Measurements from ENCODE around the gene CHCHD10. TPM values are rescaled to one million over a fixed set of nuclear protein-coding genes. Genes with fewer than 3 reads are reported as not detected.
A peak's percentile ranks its signal among the peaks of the same experiment; 100 is the strongest.

Gene CHCHD10
- 3.4 TPM for total RNA-seq

- DNase-seq, result peak; percentile 78
Observed at GRCh38 chr22:23767673-23768548, at the start of gene CHCHD10. Gene CHCHD10 (minus strand): TSS chr22:23767972. CDS start chr22:23767874, 98 bp downstream.

GRCh38 chr22:23817146-23817545, 49.4 kb upstream of the CHCHD10 start:
- no peak for DNase-seq

GRCh38 chr22:23816156-23816976, 48.6 kb upstream of the CHCHD10 start:
- no peak for DNase-seq

GRCh38 chr22:23815541-23816155, 47.9 kb upstream of the CHCHD10 start:
- no peak for DNase-seq

- DNase-seq, result no peak
Observed at GRCh38 chr22:23812378-23812777, 44.6 kb upstream of the CHCHD10 start.

- DNase-seq, result no peak
Observed at GRCh38 chr22:23806837-23807236, 39.1 kb upstream of the CHCHD10 start.

GRCh38 chr22:23804781-23805291, 37.1 kb upstream of the CHCHD10 start:
- no peak for DNase-seq

GRCh38 chr22:23803001-23803819, 35.4 kb upstream of the CHCHD10 start:
- DNase-seq, result no peak

GRCh38 chr22:23801886-23802377, 34.2 kb upstream of the CHCHD10 start:
- DNase-seq, result no peak

- DNase-seq, result no peak
Observed at GRCh38 chr22:23801238-23801821, 33.6 kb upstream of the CHCHD10 start.

- no peak for DNase-seq
Observed at GRCh38 chr22:23800297-23801237, 32.8 kb upstream of the CHCHD10 start.

GRCh38 chr22:23796461-23796860, 28.7 kb upstream of the CHCHD10 start:
- no peak for DNase-seq

- DNase-seq, result no peak
Observed at GRCh38 chr22:23793326-23793725, 25.6 kb upstream of the CHCHD10 start.

GRCh38 chr22:23791738-23792645, 24.2 kb upstream of the CHCHD10 start:
- DNase-seq, result no peak

- DNase-seq, result no peak
Observed at GRCh38 chr22:23790819-23791737, 23.3 kb upstream of the CHCHD10 start.

GRCh38 chr22:23789638-23790037, 21.9 kb upstream of the CHCHD10 start:
- no peak for DNase-seq

GRCh38 chr22:23789121-23789520, 21.3 kb upstream of the CHCHD10 start:
- DNase-seq, result no peak

- DNase-seq, result no peak
Observed at GRCh38 chr22:23787910-23788309, 20.1 kb upstream of the CHCHD10 start.

Measured in occipital lobe (tissue), 2 donors.